ENCODE measurements around the gene MAD1L1.

MAD1L1 gene

GRCh38 chr7:2051707-2052656 lies 180.8 kb downstream of the MAD1L1 start:
- H3K4me3 ChIP-seq (ENCODE audit: low read depth, low read length): no peak overlapping the region
- no peak for DNase-seq
- no peak for TF ChIP-seq CTCF (IDR thresholded peaks at IDR 0.05; ENCODE audit: low read depth, low read length)
- no peaks in the 10 kb centered on the region for H3K9me3 ChIP-seq
- H3K36me3 ChIP-seq: no peaks in the 10 kb centered on the region
- H3K27me3 ChIP-seq: no peaks in the 10 kb centered on the region
- H3K4me1 ChIP-seq: no peaks in the 10 kb centered on the region

GRCh38 chr7:2050511-2050866 lies 182.3 kb downstream of the MAD1L1 start:
- H3K4me1 ChIP-seq: no peaks in the 10 kb centered on the region
- TF ChIP-seq CTCF (IDR thresholded peaks at IDR 0.05; ENCODE audit: low read depth, low read length): no peak
- no peaks in the 10 kb centered on the region for H3K9me3 ChIP-seq
- H3K4me3 ChIP-seq (ENCODE audit: low read depth, low read length): no peak overlapping the region
- no peaks in the 10 kb centered on the region for H3K27me3 ChIP-seq
- no peak for DNase-seq
- no peaks in the 10 kb centered on the region for H3K36me3 ChIP-seq

GRCh38 chr7:2049782-2050510 lies 182.8 kb downstream of the MAD1L1 start:
- TF ChIP-seq CTCF (IDR thresholded peaks at IDR 0.05; ENCODE audit: low read depth, low read length): no peak
- Histone ChIP-seq H3K4me1 (no peaks in the 10 kb centered on the region), H3K36me3 (no peaks in the 10 kb centered on the region), H3K4me3 (ENCODE audit: low read depth, low read length) (no peak overlapping the region), H3K27me3 (no peaks in the 10 kb centered on the region), H3K9me3 (no peaks in the 10 kb centered on the region)
- no peak for DNase-seq

- Histone ChIP-seq H3K27me3 (no peaks in the 10 kb centered on the region), H3K4me1 (no peaks in the 10 kb centered on the region), H3K9me3 (no peaks in the 10 kb centered on the region), H3K36me3 (no peaks in the 10 kb centered on the region; the same call in 1 of the 2 replicates), H3K4me3 (ENCODE audit: low read depth, low read length) (no peak overlapping the region)
- no peak for TF ChIP-seq CTCF (IDR thresholded peaks at IDR 0.05; ENCODE audit: low read depth, low read length)
- no peak for DNase-seq
Observed at GRCh38 chr7:2049111-2049781, 183.5 kb downstream of the MAD1L1 start.

GRCh38 chr7:2048531-2048930 lies 184.2 kb downstream of the MAD1L1 start:
- Histone ChIP-seq H3K4me3 (ENCODE audit: low read depth, low read length) (no peak overlapping the region), H3K36me3 (peaks cover 6% of the 10 kb centered on the region), H3K27me3 (no peaks in the 10 kb centered on the region), H3K9me3 (no peaks in the 10 kb centered on the region), H3K4me1 (no peaks in the 10 kb centered on the region)
- TF ChIP-seq CTCF (IDR thresholded peaks at IDR 0.05; ENCODE audit: low read depth, low read length): no peak
- DNase-seq: no peak

All from BE2C (cell line).